Loucy (cell line): ENCODE measurements around the gene CUBN.

ENCODE experiments used
- EZH2phosphoT487 ChIP-seq: fragments of 200-600 bp; IDR thresholded peaks from 2 replicates; pipeline ENCODE4 v1.6.1; 2018; ENCODE audit warnings: antibody characterized with exemption, mild to moderate bottlenecking, moderate library complexity, borderline replicate concordance
- TF ChIP-seq, protein P1 (sequence below): fragments of 200-600 bp; sonication (generic); conservative IDR thresholded peaks from 2 replicates; pipeline ENCODE4 v1.5.1; 2014; ENCODE audit warnings: mild to moderate bottlenecking, antibody characterized with exemption, low read length

DNA sequence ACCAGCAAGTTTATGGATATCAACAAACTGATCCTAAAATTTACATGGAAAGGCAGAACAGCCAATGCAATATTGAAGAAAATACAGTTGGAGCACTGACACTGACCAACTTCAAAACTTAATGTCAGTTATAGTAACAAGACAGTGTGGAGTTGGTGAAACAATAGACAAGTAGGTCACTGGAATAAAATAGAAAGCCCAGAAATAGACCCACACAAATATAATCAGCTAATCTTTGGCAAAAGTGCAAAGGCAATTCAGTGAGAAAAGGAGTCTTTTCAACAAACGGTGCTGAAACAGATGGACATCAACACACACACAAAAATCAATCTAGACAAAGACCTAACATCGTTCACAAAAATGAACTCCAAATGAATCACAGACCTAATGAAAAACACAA lies 326.1 kb downstream of the CUBN start:
- TF ChIP-seq, protein P1, sequence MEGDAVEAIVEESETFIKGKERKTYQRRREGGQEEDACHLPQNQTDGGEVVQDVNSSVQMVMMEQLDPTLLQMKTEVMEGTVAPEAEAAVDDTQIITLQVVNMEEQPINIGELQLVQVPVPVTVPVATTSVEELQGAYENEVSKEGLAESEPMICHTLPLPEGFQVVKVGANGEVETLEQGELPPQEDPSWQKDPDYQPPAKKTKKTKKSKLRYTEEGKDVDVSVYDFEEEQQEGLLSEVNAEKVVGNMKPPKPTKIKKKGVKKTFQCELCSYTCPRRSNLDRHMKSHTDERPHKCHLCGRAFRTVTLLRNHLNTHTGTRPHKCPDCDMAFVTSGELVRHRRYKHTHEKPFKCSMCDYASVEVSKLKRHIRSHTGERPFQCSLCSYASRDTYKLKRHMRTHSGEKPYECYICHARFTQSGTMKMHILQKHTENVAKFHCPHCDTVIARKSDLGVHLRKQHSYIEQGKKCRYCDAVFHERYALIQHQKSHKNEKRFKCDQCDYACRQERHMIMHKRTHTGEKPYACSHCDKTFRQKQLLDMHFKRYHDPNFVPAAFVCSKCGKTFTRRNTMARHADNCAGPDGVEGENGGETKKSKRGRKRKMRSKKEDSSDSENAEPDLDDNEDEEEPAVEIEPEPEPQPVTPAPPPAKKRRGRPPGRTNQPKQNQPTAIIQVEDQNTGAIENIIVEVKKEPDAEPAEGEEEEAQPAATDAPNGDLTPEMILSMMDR = no peak
- no peak for TF ChIP-seq EZH2phosphoT487
